ENCODE results near the gene GULP1. TPM values are rescaled to one million over a fixed set of nuclear protein-coding genes. Genes with fewer than 3 reads are reported as not detected.

The GULP1 gene
- total and polyA plus RNA-seq, 2 experiments from 2014 or later, result 94.6 to 181 TPM

GRCh38 chr2:188383158-188383557 is 91.5 kb downstream of the GULP1 start:
- Histone ChIP-seq H3K9me2 (ENCODE audit: insufficient read depth) (no peaks in the 10 kb centered on the region), H3K79me2 (replicated peaks; ENCODE audit: insufficient read depth) (peaks cover 81% of the 10 kb centered on the region), H3K4me2 (no peak overlapping the region), H3F3A (replicated peaks; ENCODE audit: low read depth) (0 out of 2 replicates have a peak, but pooled peaks cover 3% of the 10 kb centered on the region), H3K36me3 (ENCODE audit: insufficient read depth) (peaks cover 27% of the 10 kb centered on the region), H3K4me1 (ENCODE audit: insufficient read depth) (no peaks in the 10 kb centered on the region; the same call in 1 of the 2 replicates), H3K27me3 (ENCODE audit: insufficient read depth) (no peaks in the 10 kb centered on the region), H3K4me3 (no peak overlapping the region), H2AFZ (no peak overlapping the region), H3K27ac (ENCODE audit: low read depth) (no peak overlapping the region), H4K20me1 (replicated peaks; ENCODE audit: insufficient read depth) (no peaks in the 10 kb centered on the region; the same call in none of the 2 replicates)
- Mint-ChIP-seq H3K9me3 (peaks cover 34% of the 10 kb centered on the region), H3K27ac (no peak overlapping the region), H3K4me1 (peaks cover 14% of the 10 kb centered on the region), H3K36me3 (ENCODE audit: low read depth) (peaks cover 53% of the 10 kb centered on the region), H3K4me3 (no peak overlapping the region), H3K27me3 (ENCODE audit: insufficient read depth, low read depth, poor library complexity) (peaks cover 6% of the 10 kb centered on the region)
- TF ChIP-seq CREB1 (CRISPR knock-in tag; IDR thresholded peaks at IDR 0.05; ENCODE audit: low read depth) (no peak), POLR2AphosphoS5 (IDR thresholded peaks at IDR 0.05; ENCODE audit: low read depth) (no peak), EZH2 (IDR thresholded peaks at IDR 0.05; ENCODE audit: low read depth, unreplicated experiment) (no peak), ZNF331 (CRISPR knock-in tag; IDR thresholded peaks at IDR 0.05; ENCODE audit: low read depth) (no peak), ZNF462 (CRISPR knock-in tag; IDR thresholded peaks at IDR 0.05) (no peak), EZH2phosphoT487 (IDR thresholded peaks at IDR 0.05; ENCODE audit: unreplicated experiment) (no peak)
- DNase-seq (ENCODE audit: low spot score) (no peak), ATAC-seq (no peak)

GRCh38 chr2:188385857-188386256 is 94.2 kb downstream of the GULP1 start:
- DNase-seq (ENCODE audit: low spot score), result no peak
- TF ChIP-seq POLR2AphosphoS5 (IDR thresholded peaks at IDR 0.05; ENCODE audit: low read depth) (no peak), CTCF (conservative IDR thresholded peaks at IDR 0.05; ENCODE audit: low read depth in 2 of 2) (no peak), JUNB (IDR thresholded peaks at IDR 0.05; ENCODE audit: unreplicated experiment) (no peak)
- no peak for ATAC-seq
- H3K27ac Mint-ChIP-seq, result no peak overlapping the region
- H3K27me3 ChIP-seq (ENCODE audit: insufficient read depth), result no peaks in the 10 kb centered on the region
- no peak overlapping the region for H3K4me3 Mint-ChIP-seq
- peaks cover 13% of the 10 kb centered on the region for H3K4me1 Mint-ChIP-seq
- H3K4me2 ChIP-seq, result no peak overlapping the region
- 0 out of 2 replicates have a peak, but pooled peaks cover 3% of the 10 kb centered on the region for H3F3A ChIP-seq (replicated peaks; ENCODE audit: low read depth)
- H3K36me3 Mint-ChIP-seq (ENCODE audit: low read depth), result peaks cover 72% of the 10 kb centered on the region
- H3K9me2 ChIP-seq (ENCODE audit: insufficient read depth), result no peaks in the 10 kb centered on the region
- no peak overlapping the region for H3K27ac ChIP-seq (ENCODE audit: low read depth)
- H3K36me3 ChIP-seq (ENCODE audit: insufficient read depth), result peaks cover 27% of the 10 kb centered on the region
- peaks cover 34% of the 10 kb centered on the region for H3K9me3 Mint-ChIP-seq
- H2AFZ ChIP-seq, result no peak overlapping the region
- peaks cover 81% of the 10 kb centered on the region for H3K79me2 ChIP-seq (replicated peaks; ENCODE audit: insufficient read depth)
- no peaks in the 10 kb centered on the region; the same call in none of the 2 replicates for H3K4me1 ChIP-seq (ENCODE audit: insufficient read depth)
- H3K4me3 ChIP-seq, result no peak overlapping the region
- H3K27me3 Mint-ChIP-seq (ENCODE audit: insufficient read depth, low read depth, poor library complexity), result peaks cover 10% of the 10 kb centered on the region
- peaks cover 4% of the 10 kb centered on the region for H4K20me1 ChIP-seq (replicated peaks; ENCODE audit: insufficient read depth)

Measured in GM23338 (cell line).